HCT116 (cell line): ENCODE results near the gene RGS9BP. TPM values are rescaled to one million over a fixed set of nuclear protein-coding genes. Genes with fewer than 3 reads are reported as not detected.

Experiments used
- ATAC-seq: fragments of 200-7000 bp; cut with Tn5 transposase; 2 replicates; pipeline ENCODE4 v1.9.1; 2020; ENCODE audit warnings: mild to moderate bottlenecking, moderate library complexity
- BruUV-seq: library from RNA; stranded (reverse); fragments of 400-500 nt; replicated peaks from 2 replicates; lab custom pipeline; 2021; lab: Mats Ljungman, UMichigan
- CTCF ChIA-PET: fragments of 300-600 bp; sonication (Branson Sonifier 250); formaldehyde crosslinking; loops from one replicate; lab custom pipeline; 2021; ENCODE audit warnings: antibody characterized with exemption; lab: Charles Lee
- POLR2A ChIA-PET: fragments of 300-600, 350-600 bp; sonication (Branson Sonifier 250); formaldehyde crosslinking; loops from one replicate; lab custom pipeline; 2021; ENCODE audit warnings: antibody characterized with exemption; lab: Charles Lee
- RAD21 ChIA-PET, 2 experiments: fragments of 300-600 bp; sonication (Branson Sonifier 250); formaldehyde crosslinking; loops; one replicate each; lab custom pipeline; 2023; ENCODE audit warnings: low total read pairs in 2 of 2; ENCODE audit not compliant: uncharacterized antibody in 2 of 2, unreplicated experiment in 2 of 2, low non-redundant PET in 1 of 2; lab: Charles Lee
- DNase-seq: peaks from one replicate; pipeline ENCODE4 v3.0.0-alpha.2; 2010; ENCODE audit warnings: low read depth, low spot score
- H2AFZ ChIP-seq: fragments of 200-600 bp; shearing (Covaris generic), sonication (generic); 2 replicates; pipeline ENCODE4 v1.6.1; 2017; ENCODE audit warnings: low read depth, mixed run types, mixed read lengths, antibody characterized with exemption, low read length; ENCODE audit not compliant: poor library complexity, severe bottlenecking
- H3K27ac ChIP-seq: 2 replicates; pipeline ENCODE4 v1.5.1; 2012; ENCODE audit warnings: low read depth, low read length
- H3K27me3 ChIP-seq: fragments of 200-600 bp; sonication (generic); 2 replicates; pipeline ENCODE4 v1.6.1; 2016; ENCODE audit warnings: mixed run types, low read length, mixed read lengths; ENCODE audit not compliant: insufficient read depth
- H3K36me3 ChIP-seq, 2 experiments: fragments of 200-500 bp in 1 of 2; fragments of 200-600 bp in 1 of 2; sonication (Bioruptor generic) in 1 of 2; sonication (generic) in 1 of 2; 2 replicates each; pipeline versions ENCODE4 v1.5.1 to v1.6.1; 2014 to 2016; ENCODE audit warnings: low read length in 2 of 2, inconsistent platforms in 1 of 2, mixed read lengths in 1 of 2, mixed run types in 1 of 2; ENCODE audit not compliant: insufficient read depth in 2 of 2, control insufficient read depth in 1 of 2
- H3K4me1 ChIP-seq, 2 experiments: fragments of 200-600 bp in 1 of 2; sonication (generic) in 1 of 2; 2 replicates each; pipeline versions ENCODE4 v1.5.1 to v1.6.1; 2012 to 2017; ENCODE audit warnings: low read length in 2 of 2, inconsistent platforms in 1 of 2, mild to moderate bottlenecking in 1 of 2, mixed read lengths in 1 of 2, mixed run types in 1 of 2, moderate library complexity in 1 of 2; ENCODE audit not compliant: insufficient read depth in 2 of 2, control insufficient read depth in 1 of 2
- H3K4me2 ChIP-seq: fragments of 200-600 bp; sonication (generic); 2 replicates; pipeline ENCODE4 v1.6.1; 2017; ENCODE audit warnings: mixed run types, low read length, mixed read lengths
- H3K4me3 ChIP-seq, 2 experiments: fragments of 200-600 bp in 1 of 2; sonication (generic) in 1 of 2; replicated peaks in 1 of 2; 2 replicates each; pipeline ENCODE4 v1.5.1; 2011 to 2016; ENCODE audit warnings: low read length in 2 of 2, control low read depth in 1 of 2, low read depth in 1 of 2, mild to moderate bottlenecking in 1 of 2, mixed read lengths in 1 of 2, mixed run types in 1 of 2
- H3K79me2 ChIP-seq: fragments of 200-600 bp; sonication (generic); 2 replicates; pipeline ENCODE4 v1.6.1; 2017; ENCODE audit warnings: mild to moderate bottlenecking, mixed run types, low read length, moderate library complexity, mixed read lengths; ENCODE audit not compliant: insufficient read depth
- H3K9ac ChIP-seq: fragments of 200-600 bp; sonication (generic); 2 replicates; pipeline ENCODE4 v1.6.1; 2016; ENCODE audit warnings: low read length, mixed read lengths
- H3K9me2 ChIP-seq: fragments of 200-600 bp; sonication (generic), shearing (Covaris generic); 2 replicates; pipeline ENCODE4 v1.6.1; 2017; ENCODE audit warnings: mixed run types, mild to moderate bottlenecking, moderate library complexity; ENCODE audit not compliant: insufficient read depth
- H3K9me3 ChIP-seq, 2 experiments: fragments of 200-500 bp in 1 of 2; fragments of 200-600 bp in 1 of 2; sonication (Bioruptor generic) in 1 of 2; sonication (generic) in 1 of 2; 2 replicates each; pipeline ENCODE4 v1.6.1; 2014 to 2017; ENCODE audit warnings: low read length in 2 of 2, mixed read lengths in 2 of 2, inconsistent platforms in 1 of 2, low read depth in 1 of 2, mild to moderate bottlenecking in 1 of 2, mixed run types in 1 of 2, moderate library complexity in 1 of 2; ENCODE audit not compliant: control insufficient read depth in 1 of 2, insufficient read depth in 1 of 2
- H4K20me1 ChIP-seq: fragments of 200-600 bp; sonication (generic), shearing (Covaris generic); 2 replicates; pipeline ENCODE4 v1.6.1; 2017; ENCODE audit warnings: mixed run types, mild to moderate bottlenecking, moderate library complexity; ENCODE audit not compliant: insufficient read depth
- CBX3 ChIP-seq: IDR thresholded peaks from 2 replicates; pipeline ENCODE4 v1.6.1; 2012; ENCODE audit warnings: low read depth
- ELF1 ChIP-seq: IDR thresholded peaks from 2 replicates; pipeline ENCODE4 v1.6.1; 2012; ENCODE audit warnings: low read depth, borderline replicate concordance
- FOSL1 ChIP-seq: IDR thresholded peaks from 2 replicates; pipeline ENCODE4 v1.6.1; 2012; ENCODE audit warnings: low read depth
- POLR2A ChIP-seq: IDR thresholded peaks from 2 replicates; pipeline ENCODE4 v1.7.0; 2011; ENCODE audit warnings: borderline replicate concordance; ENCODE audit not compliant: insufficient read depth, insufficient read length; ENCODE audit errors: extremely low read depth
- SP1 ChIP-seq: IDR thresholded peaks from 2 replicates; pipeline ENCODE4 v1.6.1; 2012; ENCODE audit warnings: low read depth
- SRF ChIP-seq: IDR thresholded peaks from 2 replicates; pipeline ENCODE4 v1.6.1; 2012; ENCODE audit warnings: low read depth
- YY1 ChIP-seq: IDR thresholded peaks from 2 replicates; pipeline ENCODE4 v1.6.1; 2011; ENCODE audit warnings: low read length, low read depth, moderate library complexity, mild to moderate bottlenecking; ENCODE audit not compliant: insufficient replicate concordance; ENCODE audit errors: extremely low read depth
- ZFX ChIP-seq: fragments of 450-650 bp; IDR thresholded peaks from 2 replicates; pipeline ENCODE4 v1.6.1; 2017
- intact Hi-C: fragments of 100-400 bp; cut with micrococcal nuclease; formaldehyde crosslinking; loops from 2 replicates; pipeline ENCODE4 v1.10.0; 2022
- total RNA-seq: library from RNA; stranded (reverse); gene quantifications from one replicate; pipeline ENCODE4 v1.2.1, GENCODE V29; 2021; ENCODE audit not compliant: unreplicated experiment
- TF ChIP-seq, protein P1 (sequence below), 3 experiments: fragments of 200-600 bp in 1 of 3; sonication (generic) in 1 of 3; IDR thresholded peaks in 2 of 3; conservative IDR thresholded peaks in 1 of 3; 2 replicates each; pipeline ENCODE4 v1.5.1; 2012 to 2017; ENCODE audit warnings: low read depth in 2 of 3, low read length in 2 of 3, antibody characterized with exemption in 1 of 3, borderline replicate concordance in 1 of 3, control low read depth in 1 of 3, mild to moderate bottlenecking in 1 of 3, mixed read lengths in 1 of 3, mixed run types in 1 of 3, moderate library complexity in 1 of 3; ENCODE audit not compliant: insufficient read depth in 1 of 3
- TF ChIP-seq, protein P2 (sequence below): IDR thresholded peaks from 2 replicates; pipeline ENCODE4 v1.6.1; 2012
- TF ChIP-seq, protein P3 (sequence below): IDR thresholded peaks from 2 replicates; pipeline ENCODE4 v1.6.1; 2011; ENCODE audit warnings: mild to moderate bottlenecking, low read length, moderate library complexity; ENCODE audit not compliant: insufficient replicate concordance; ENCODE audit errors: extremely low read depth
- TF ChIP-seq, protein P4 (sequence below): IDR thresholded peaks from 2 replicates; pipeline ENCODE4 v1.6.1; 2012

RGS9BP gene
- total RNA-seq, 1 experiment from 2014 or later: 0.54 TPM

DNA sequence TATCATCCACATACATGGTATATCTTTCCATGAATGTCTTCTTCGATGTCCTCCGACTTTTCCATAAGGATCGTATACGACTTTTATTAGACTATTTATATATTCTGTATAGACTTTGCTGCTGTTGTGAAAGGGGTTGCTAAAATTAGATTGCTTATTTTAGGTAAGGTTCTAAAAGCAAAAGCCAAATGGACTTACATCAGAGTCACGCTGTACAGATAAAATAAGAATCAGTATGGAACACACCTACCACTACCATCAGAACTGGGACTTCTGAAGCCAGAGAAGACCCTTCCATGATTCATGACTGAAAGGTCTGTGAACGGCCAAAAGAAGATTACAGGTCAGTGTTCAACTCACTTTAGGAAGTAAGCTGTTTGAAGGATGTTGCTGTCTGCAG is 9.6 kb upstream of the RGS9BP start:
- no TSS peak for BruUV-seq

DNA sequence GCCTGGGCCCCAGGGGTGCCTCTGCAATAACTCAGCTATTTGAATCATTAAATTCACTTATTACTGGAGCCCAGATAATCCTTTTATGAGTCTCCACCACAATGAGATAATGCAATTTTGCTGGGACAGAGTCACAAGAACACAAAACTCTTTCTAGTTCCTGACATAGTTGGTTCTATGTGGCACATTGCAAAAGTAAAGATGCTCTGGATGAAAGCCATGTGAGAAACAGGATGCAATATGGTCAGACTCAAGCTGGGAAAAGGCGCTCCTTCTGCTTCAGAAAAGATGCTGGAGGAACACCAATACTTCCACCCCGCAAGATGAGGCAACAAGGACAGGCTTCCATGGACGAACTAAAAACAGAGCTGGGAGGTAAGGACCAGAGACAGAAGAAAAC is 6.3 kb upstream of the RGS9BP start:
- Histone ChIP-seq H3K27ac (no peak overlapping the region), H3K79me2 (peaks cover 94% of the 10 kb centered on the region), H3K9me3 (no peaks in the 10 kb centered on the region), H2AFZ (no peak overlapping the region), H3K4me3 (no peak overlapping the region), H3K27me3 (no peaks in the 10 kb centered on the region), H3K9ac (no peak overlapping the region), H3K36me3 (peaks cover 0 to 8% of the 10 kb centered on the region in 2 experiments; a peak in 1 of 4 replicates), H3K4me2 (no peak overlapping the region), H3K4me1 (peaks cover 15 to 18% of the 10 kb centered on the region in 2 experiments), H3K9me2 (no peaks in the 10 kb centered on the region), H4K20me1 (no peaks in the 10 kb centered on the region)
- ChIA-PET RAD21 (no interaction called here), POLR2A (no interaction called here), CTCF (no interaction called here)
- DNase-seq (no peak), ATAC-seq (no peak)
- intact Hi-C loops: no loop called here
- BruUV-seq: no TSS peak
- TF ChIP-seq FOSL1: no peak
- no peak for TF ChIP-seq CBX3
- no peak for TF ChIP-seq POLR2A
- no peak for TF ChIP-seq SP1
- TF ChIP-seq, protein P1, sequence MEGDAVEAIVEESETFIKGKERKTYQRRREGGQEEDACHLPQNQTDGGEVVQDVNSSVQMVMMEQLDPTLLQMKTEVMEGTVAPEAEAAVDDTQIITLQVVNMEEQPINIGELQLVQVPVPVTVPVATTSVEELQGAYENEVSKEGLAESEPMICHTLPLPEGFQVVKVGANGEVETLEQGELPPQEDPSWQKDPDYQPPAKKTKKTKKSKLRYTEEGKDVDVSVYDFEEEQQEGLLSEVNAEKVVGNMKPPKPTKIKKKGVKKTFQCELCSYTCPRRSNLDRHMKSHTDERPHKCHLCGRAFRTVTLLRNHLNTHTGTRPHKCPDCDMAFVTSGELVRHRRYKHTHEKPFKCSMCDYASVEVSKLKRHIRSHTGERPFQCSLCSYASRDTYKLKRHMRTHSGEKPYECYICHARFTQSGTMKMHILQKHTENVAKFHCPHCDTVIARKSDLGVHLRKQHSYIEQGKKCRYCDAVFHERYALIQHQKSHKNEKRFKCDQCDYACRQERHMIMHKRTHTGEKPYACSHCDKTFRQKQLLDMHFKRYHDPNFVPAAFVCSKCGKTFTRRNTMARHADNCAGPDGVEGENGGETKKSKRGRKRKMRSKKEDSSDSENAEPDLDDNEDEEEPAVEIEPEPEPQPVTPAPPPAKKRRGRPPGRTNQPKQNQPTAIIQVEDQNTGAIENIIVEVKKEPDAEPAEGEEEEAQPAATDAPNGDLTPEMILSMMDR (IDR thresholded peaks at IDR 0.05 in 2 of 3, conservative IDR thresholded peaks at IDR 0.05 in 1 of 3; ENCODE audit: borderline replicate concordance in 1 of 3, insufficient read depth in 1 of 3, low read depth in 2 of 3, low read length in 2 of 3): no peak
- no peak for TF ChIP-seq SRF
- TF ChIP-seq ELF1: no peak
- TF ChIP-seq, protein P2, sequence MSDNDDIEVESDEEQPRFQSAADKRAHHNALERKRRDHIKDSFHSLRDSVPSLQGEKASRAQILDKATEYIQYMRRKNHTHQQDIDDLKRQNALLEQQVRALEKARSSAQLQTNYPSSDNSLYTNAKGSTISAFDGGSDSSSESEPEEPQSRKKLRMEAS: no peak
- no peak for TF ChIP-seq ZFX
- TF ChIP-seq YY1: no peak
- TF ChIP-seq, protein P3, sequence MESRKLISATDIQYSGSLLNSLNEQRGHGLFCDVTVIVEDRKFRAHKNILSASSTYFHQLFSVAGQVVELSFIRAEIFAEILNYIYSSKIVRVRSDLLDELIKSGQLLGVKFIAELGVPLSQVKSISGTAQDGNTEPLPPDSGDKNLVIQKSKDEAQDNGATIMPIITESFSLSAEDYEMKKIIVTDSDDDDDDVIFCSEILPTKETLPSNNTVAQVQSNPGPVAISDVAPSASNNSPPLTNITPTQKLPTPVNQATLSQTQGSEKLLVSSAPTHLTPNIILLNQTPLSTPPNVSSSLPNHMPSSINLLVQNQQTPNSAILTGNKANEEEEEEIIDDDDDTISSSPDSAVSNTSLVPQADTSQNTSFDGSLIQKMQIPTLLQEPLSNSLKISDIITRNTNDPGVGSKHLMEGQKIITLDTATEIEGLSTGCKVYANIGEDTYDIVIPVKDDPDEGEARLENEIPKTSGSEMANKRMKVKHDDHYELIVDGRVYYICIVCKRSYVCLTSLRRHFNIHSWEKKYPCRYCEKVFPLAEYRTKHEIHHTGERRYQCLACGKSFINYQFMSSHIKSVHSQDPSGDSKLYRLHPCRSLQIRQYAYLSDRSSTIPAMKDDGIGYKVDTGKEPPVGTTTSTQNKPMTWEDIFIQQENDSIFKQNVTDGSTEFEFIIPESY: no peak

More for the DNA sequence above, 9.6 kb upstream of the RGS9BP start:
- H3K9me3 ChIP-seq: no peaks in the 10 kb centered on the region
- peaks cover 88% of the 10 kb centered on the region for H3K79me2 ChIP-seq
- no peak for ATAC-seq
- POLR2A ChIA-PET: no interaction called here
- peaks cover 4 to 8% of the 10 kb centered on the region in 2 experiments; a peak in 2 of 4 replicates for H3K4me1 ChIP-seq
- no peak overlapping the region for H2AFZ ChIP-seq
- no peak overlapping the region for H3K4me3 ChIP-seq
- H3K36me3 ChIP-seq: peaks cover 0 to 4% of the 10 kb centered on the region in 2 experiments; a peak in 1 of 4 replicates
- intact Hi-C loops: no loop called here
- TF ChIP-seq, protein P4, sequence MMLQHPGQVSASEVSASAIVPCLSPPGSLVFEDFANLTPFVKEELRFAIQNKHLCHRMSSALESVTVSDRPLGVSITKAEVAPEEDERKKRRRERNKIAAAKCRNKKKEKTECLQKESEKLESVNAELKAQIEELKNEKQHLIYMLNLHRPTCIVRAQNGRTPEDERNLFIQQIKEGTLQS: no peak
- TF ChIP-seq, protein P2: no peak
- TF ChIP-seq, all 23 proteins: peak for 0
- no peak overlapping the region for H3K4me2 ChIP-seq
- no peaks in the 10 kb centered on the region for H3K9me2 ChIP-seq
- no peaks in the 10 kb centered on the region for H3K27me3 ChIP-seq
- no peak overlapping the region for H3K27ac ChIP-seq
- no peak overlapping the region for H3K9ac ChIP-seq
- H4K20me1 ChIP-seq: no peaks in the 10 kb centered on the region
- RAD21 ChIA-PET: no interaction called here
- no peak for DNase-seq
- CTCF ChIA-PET: no interaction called here
